ENCODE measurements around the gene HS6ST1.

The HS6ST1 gene

GRCh38 chr2:128310761-128311160 is 7.9 kb downstream of the HS6ST1 start:
- no peak overlapping the region for H3K4me3 Mint-ChIP-seq
- peaks cover 65% of the 10 kb centered on the region for H3K4me1 Mint-ChIP-seq
- no peak for ATAC-seq

GRCh38 chr2:128310094-128310716 is 8.5 kb downstream of the HS6ST1 start:
- no peaks in the 10 kb centered on the region for H3K9me3 Mint-ChIP-seq
- no peak for DNase-seq (ENCODE audit: low spot score in 2 of 2)
- no peak overlapping the region for H3K27ac Mint-ChIP-seq
- ATAC-seq, result no peak
- H3K4me3 Mint-ChIP-seq, result no peak overlapping the region
- no peaks in the 10 kb centered on the region for H3K36me3 Mint-ChIP-seq
- H3K4me1 Mint-ChIP-seq, result peaks cover 60% of the 10 kb centered on the region

More at GRCh38 chr2:128310761-128311160, 7.9 kb downstream of the HS6ST1 start:
- Mint-ChIP-seq H3K9me3 (no peaks in the 10 kb centered on the region), H3K27ac (peak overlapping the region; percentile 3), H3K36me3 (no peaks in the 10 kb centered on the region)
- no peak for DNase-seq (ENCODE audit: low spot score in 2 of 2)

- Mint-ChIP-seq H3K9me3 (no peaks in the 10 kb centered on the region), H3K4me3 (no peak overlapping the region), H3K4me1 (peaks cover 54% of the 10 kb centered on the region), H3K27ac (no peak overlapping the region), H3K36me3 (no peaks in the 10 kb centered on the region)
- DNase-seq (ENCODE audit: low spot score in 2 of 2) (no peak), ATAC-seq (no peak)
These were observed 9.2 kb downstream of the HS6ST1 start for GRCh38 chr2:128309280-128310093.

GRCh38 chr2:128308889-128309279 is 9.8 kb downstream of the HS6ST1 start:
- no peak overlapping the region for H3K27ac Mint-ChIP-seq
- no peaks in the 10 kb centered on the region for H3K9me3 Mint-ChIP-seq
- peaks cover 48% of the 10 kb centered on the region for H3K4me1 Mint-ChIP-seq
- DNase-seq (ENCODE audit: low spot score in 2 of 2) (no peak), ATAC-seq (no peak)
- no peak overlapping the region for H3K4me3 Mint-ChIP-seq
- no peaks in the 10 kb centered on the region for H3K36me3 Mint-ChIP-seq

GRCh38 chr2:128308284-128308731 is 10.4 kb downstream of the HS6ST1 start:
- no peak for ATAC-seq
- Mint-ChIP-seq H3K4me1 (peaks cover 46% of the 10 kb centered on the region), H3K36me3 (no peaks in the 10 kb centered on the region), H3K4me3 (no peak overlapping the region), H3K9me3 (no peaks in the 10 kb centered on the region), H3K27ac (no peak overlapping the region)
- no peak for DNase-seq (ENCODE audit: low spot score in 2 of 2)

- no peak overlapping the region for H3K4me3 Mint-ChIP-seq
- no peak for DNase-seq (ENCODE audit: low spot score in 2 of 2)
These were observed 11.1 kb downstream of the HS6ST1 start for GRCh38 chr2:128307595-128307994.

GRCh38 chr2:128306931-128307460 is 11.7 kb downstream of the HS6ST1 start:
- H3K9me3 Mint-ChIP-seq, result no peaks in the 10 kb centered on the region

More at GRCh38 chr2:128307595-128307994, 11.1 kb downstream of the HS6ST1 start:
- Mint-ChIP-seq H3K4me1 (peaks cover 47% of the 10 kb centered on the region), H3K27ac (no peak overlapping the region), H3K36me3 (no peaks in the 10 kb centered on the region), H3K9me3 (no peaks in the 10 kb centered on the region)
- no peak for ATAC-seq

GRCh38 chr2:128306081-128306930 is 12.4 kb downstream of the HS6ST1 start:
- H3K4me1 Mint-ChIP-seq, result peaks cover 40% of the 10 kb centered on the region
- ATAC-seq (no peak), DNase-seq (ENCODE audit: low spot score in 2 of 2) (no peak)
- H3K36me3 Mint-ChIP-seq, result no peaks in the 10 kb centered on the region
- peak overlapping the region; percentile 67 for H3K27ac Mint-ChIP-seq
- H3K4me3 Mint-ChIP-seq, result no peak overlapping the region
- no peaks in the 10 kb centered on the region for H3K9me3 Mint-ChIP-seq

More at GRCh38 chr2:128306931-128307460, 11.7 kb downstream of the HS6ST1 start:
- no peak for ATAC-seq
- DNase-seq (ENCODE audit: low spot score in 2 of 2), result no peak
- Mint-ChIP-seq H3K27ac (no peak overlapping the region), H3K36me3 (no peaks in the 10 kb centered on the region), H3K4me1 (peaks cover 44% of the 10 kb centered on the region), H3K4me3 (no peak overlapping the region)

- no peaks in the 10 kb centered on the region for H3K36me3 Mint-ChIP-seq
- peak overlapping the region; percentile 67 for H3K27ac Mint-ChIP-seq
- no peak for DNase-seq (ENCODE audit: low spot score in 2 of 2)
- H3K4me1 Mint-ChIP-seq, result peaks cover 33% of the 10 kb centered on the region
- H3K4me3 Mint-ChIP-seq, result no peak overlapping the region
- no peaks in the 10 kb centered on the region for H3K9me3 Mint-ChIP-seq
- ATAC-seq, result no peak
These were observed 13.1 kb downstream of the HS6ST1 start for GRCh38 chr2:128305555-128306080.

GRCh38 chr2:128304715-128305554 is 13.7 kb downstream of the HS6ST1 start:
- ATAC-seq (no peak), DNase-seq (ENCODE audit: low spot score in 2 of 2) (no peak)
- Mint-ChIP-seq H3K27ac (peak overlapping the region; percentile 67), H3K4me3 (no peak overlapping the region), H3K9me3 (no peaks in the 10 kb centered on the region), H3K36me3 (no peaks in the 10 kb centered on the region), H3K4me1 (peaks cover 29% of the 10 kb centered on the region)

- Mint-ChIP-seq H3K4me3 (no peak overlapping the region), H3K36me3 (no peaks in the 10 kb centered on the region), H3K27ac (peak overlapping the region; percentile 48), H3K4me1 (peaks cover 24% of the 10 kb centered on the region), H3K9me3 (no peaks in the 10 kb centered on the region)
- ATAC-seq (no peak), DNase-seq (ENCODE audit: low spot score in 2 of 2) (no peak)
These were observed 14.3 kb downstream of the HS6ST1 start for GRCh38 chr2:128304330-128304714.

- peak overlapping the region; percentile 48 for H3K27ac Mint-ChIP-seq
- no peaks in the 10 kb centered on the region for H3K9me3 Mint-ChIP-seq
- peaks cover 27% of the 10 kb centered on the region for H3K4me1 Mint-ChIP-seq
- ATAC-seq, result no peak
- no peak for DNase-seq (ENCODE audit: low spot score in 2 of 2)
- H3K4me3 Mint-ChIP-seq, result no peak overlapping the region
- no peaks in the 10 kb centered on the region for H3K36me3 Mint-ChIP-seq
These were observed 14.8 kb downstream of the HS6ST1 start for GRCh38 chr2:128303911-128304310.

- Mint-ChIP-seq H3K4me3 (no peak overlapping the region), H3K9me3 (peaks cover 3% of the 10 kb centered on the region), H3K36me3 (no peaks in the 10 kb centered on the region), H3K4me1 (peaks cover 31% of the 10 kb centered on the region), H3K27ac (peak overlapping the region; percentile 13)
- ATAC-seq (no peak), DNase-seq (ENCODE audit: low spot score in 2 of 2) (no peak)
These were observed 15.4 kb downstream of the HS6ST1 start for GRCh38 chr2:128303095-128303791.

GRCh38 chr2:128302744-128303067 is 16.0 kb downstream of the HS6ST1 start:
- Mint-ChIP-seq H3K9me3 (peaks cover 4% of the 10 kb centered on the region), H3K36me3 (no peaks in the 10 kb centered on the region), H3K4me3 (no peak overlapping the region), H3K27ac (peak overlapping the region; percentile 13), H3K4me1 (peaks cover 31% of the 10 kb centered on the region)
- ATAC-seq, result no peak
- no peak for DNase-seq (ENCODE audit: low spot score in 2 of 2)
